Mucosa of gallbladder (tissue), 1 donor: ENCODE data around the gene POU3F2. TPM values are rescaled to one million over a fixed set of nuclear protein-coding genes. Genes with fewer than 3 reads are reported as not detected.

Source experiments
- DNase-seq: peaks from one replicate; pipeline ENCODE4 v3.0.0-alpha.2; 2020; ENCODE audit warnings: low spot score
- total RNA-seq: library from RNA; stranded (reverse); gene quantifications from one replicate; pipeline ENCODE4 v1.2.1, GENCODE V29; 2021
- donor health status: DM: no; HTN: no; CAD: no.

Gene POU3F2
- total RNA-seq, 1 donor from 2014 or later, result not detected

DNA sequence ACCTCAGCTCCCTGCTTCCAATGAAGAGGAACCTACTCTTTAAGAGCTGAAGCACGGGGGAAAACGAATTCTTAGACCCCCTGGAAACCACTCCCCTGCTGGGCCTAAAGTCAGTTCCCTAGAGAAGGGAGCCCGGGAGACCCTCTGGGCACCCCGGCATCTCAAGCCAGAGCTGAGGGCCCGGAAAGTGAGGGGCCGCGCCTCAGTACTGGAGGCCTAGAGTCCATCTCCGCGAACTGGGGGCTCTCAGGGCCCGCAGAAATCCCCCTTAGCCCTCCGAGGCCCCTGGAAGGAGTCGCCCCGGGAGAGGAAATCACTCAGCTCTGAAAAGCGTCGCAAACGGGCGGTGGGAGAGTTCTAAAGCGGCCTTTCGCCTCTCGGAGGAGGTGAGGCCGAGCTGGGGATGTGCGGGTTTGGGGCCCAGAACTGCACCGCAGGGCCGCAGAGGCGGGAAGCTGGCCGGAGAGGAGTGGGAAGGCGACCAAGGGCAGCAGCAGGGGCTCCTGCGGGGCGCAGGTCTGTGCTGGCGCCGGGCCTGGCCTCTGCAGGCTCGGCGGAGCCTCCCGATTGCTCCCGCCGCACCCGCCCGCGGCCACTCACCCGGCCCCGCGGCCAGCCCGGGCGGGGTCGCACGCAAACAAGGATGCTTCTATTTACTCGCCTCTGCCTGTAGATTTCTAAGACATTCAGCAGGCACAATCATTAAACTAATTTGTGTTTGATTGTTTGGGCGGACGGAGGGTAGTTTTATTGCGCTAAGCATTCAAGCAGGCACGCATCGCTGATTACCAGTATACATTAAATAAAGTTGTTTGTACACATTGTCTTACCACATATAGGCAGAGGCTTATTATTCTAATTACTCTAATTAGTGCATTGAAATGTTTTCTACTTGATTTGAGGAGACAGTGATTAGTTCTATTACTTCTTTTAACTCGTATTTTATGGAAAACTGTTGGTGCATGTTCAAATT lies 9.2 kb downstream of the POU3F2 start:
- no peak for DNase-seq

- no peak for DNase-seq
Measured at GRCh38 chr6:98844244-98845210, 10.2 kb downstream of the POU3F2 start.

GRCh38 chr6:98845211-98846020 lies 11.0 kb downstream of the POU3F2 start:
- peak; percentile 66 for DNase-seq

DNA sequence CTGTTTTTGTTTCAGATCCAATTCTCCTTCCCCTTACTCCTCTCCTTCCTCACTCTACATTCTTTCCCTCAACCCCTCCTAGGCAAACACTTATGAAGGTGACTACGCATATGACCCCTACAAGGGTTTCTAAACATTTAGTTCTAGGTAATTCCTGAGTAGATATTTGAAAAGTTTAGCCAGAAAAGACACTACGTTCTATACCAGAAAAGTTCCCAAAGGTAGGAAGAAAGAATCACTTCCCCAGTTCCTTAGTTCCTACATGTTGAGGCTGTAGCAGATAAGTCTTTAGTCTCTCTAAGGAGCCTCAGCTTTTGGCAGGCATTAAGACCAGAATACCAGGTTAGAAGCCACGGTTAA lies 11.6 kb downstream of the POU3F2 start:
- no peak for DNase-seq

DNA sequence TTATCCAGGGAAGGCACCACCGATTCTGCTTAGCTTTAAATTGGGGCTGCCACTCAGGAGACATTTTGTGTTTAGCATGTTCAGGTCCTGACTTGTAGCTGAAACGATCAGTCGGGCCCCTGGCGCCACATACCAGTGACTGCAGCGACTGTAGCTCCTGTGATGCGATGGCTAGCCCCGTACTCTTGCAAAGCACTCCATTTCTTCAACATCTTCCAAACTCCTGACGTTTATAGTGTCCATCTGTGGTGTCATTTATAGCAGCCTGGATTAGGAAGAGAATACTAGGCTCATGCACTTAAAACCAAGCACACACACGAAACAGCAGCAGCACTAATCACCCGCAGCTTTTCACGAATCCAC lies 13.0 kb downstream of the POU3F2 start:
- DNase-seq, result no peak

DNA sequence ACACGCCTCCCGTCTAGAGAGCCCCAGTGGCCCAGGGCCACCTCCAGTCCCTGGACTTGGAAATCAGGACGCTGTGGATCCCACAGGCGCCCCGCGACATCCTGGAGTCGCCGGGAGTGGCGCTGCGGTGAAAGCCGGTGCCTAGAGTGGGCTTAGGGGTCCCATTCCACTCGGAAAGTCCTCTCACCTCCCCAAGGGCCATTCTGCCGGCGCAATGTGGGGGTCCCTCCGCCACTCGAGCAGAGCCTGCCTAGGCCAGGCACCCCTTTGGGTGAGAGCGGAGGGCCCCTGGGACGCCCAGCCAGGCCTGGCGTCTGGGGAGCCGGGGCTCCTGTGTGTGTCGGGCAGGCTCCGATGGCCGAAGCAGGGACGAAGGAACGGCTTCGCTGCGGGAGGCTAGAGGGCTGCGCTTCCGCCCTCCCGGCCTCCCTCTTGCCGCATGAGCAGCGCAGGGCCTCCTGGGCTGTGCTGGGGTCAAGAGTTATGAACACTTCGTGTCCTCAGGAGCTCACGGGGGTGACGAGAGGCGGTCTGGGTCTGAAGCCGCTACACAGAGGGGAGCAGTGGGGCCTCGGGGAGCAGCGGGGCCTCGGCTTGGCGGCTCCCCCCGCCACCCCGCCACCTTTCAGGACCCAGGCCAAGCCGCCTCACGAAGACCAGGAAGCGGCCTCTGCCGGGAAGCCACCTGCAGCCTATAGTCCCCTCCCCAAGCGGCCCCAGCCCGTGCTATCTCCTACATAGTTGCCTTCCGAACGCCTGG lies 13.6 kb downstream of the POU3F2 start:
- no peak for DNase-seq

DNA sequence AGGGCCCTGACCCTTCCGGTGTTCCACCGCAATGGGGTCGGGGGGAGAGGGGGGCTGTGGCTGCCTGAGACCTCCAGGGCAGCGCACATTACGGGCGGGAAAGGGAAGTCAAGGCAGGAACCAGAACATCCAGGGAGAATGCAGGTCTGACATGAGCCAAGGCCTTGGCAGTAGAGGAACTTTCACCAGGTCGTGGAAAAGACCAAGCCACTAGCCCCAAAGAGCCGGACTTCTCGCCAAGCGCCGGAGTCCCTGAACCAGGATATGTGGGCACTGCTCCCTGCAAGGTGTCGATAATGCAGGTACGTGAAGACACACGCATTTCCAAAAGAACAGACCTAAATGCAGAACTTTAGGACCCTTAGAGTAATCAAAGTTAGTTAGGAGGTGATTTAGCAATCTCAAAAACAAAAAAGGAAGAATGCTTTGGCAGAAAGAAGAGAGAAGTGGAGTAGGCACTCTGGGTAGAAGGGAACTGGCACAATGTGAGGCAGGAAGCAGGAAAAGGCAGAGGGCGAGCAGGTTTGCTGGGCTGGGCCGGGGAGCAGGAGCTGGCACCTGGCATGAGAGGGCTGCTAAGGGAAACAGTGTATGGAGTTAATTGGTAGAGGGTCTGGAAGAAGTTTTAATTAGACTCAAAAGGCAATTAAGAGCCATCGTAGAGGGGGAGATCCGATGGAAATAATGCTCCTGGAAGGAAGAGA lies 14.3 kb downstream of the POU3F2 start:
- no peak for DNase-seq

GRCh38 chr6:98864497-98864896 lies 30.1 kb downstream of the POU3F2 start:
- no peak for DNase-seq

GRCh38 chr6:98871057-98871456 lies 36.7 kb downstream of the POU3F2 start:
- no peak for DNase-seq

- DNase-seq, result no peak
Measured at GRCh38 chr6:98871821-98872220, 37.4 kb downstream of the POU3F2 start.

- DNase-seq, result no peak
Measured at GRCh38 chr6:98875375-98875774, 41.0 kb downstream of the POU3F2 start.

DNA sequence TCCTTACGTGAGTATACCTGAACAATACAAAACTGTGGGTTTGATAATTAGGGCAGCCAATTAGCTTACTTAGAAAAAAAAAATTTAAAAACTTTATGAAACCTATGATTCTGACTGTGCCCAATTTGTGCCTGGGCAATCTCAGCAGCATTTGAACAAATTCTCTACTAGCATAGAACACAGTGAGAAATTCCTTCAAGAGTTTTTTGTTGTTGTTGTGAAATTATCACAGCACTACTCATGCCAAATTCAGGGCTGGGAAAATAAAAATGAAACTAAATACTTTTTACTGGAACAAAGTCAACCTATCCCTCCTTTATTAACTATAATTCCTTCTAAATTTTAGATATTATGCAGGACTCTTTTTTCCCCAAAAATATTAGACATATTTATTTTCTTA lies 42.9 kb downstream of the POU3F2 start:
- no peak for DNase-seq

- DNase-seq, result no peak
Measured at GRCh38 chr6:98880486-98880885, 46.1 kb downstream of the POU3F2 start.

- no peak for DNase-seq
Measured at GRCh38 chr6:98885330-98885729, 51.0 kb downstream of the POU3F2 start.

DNA sequence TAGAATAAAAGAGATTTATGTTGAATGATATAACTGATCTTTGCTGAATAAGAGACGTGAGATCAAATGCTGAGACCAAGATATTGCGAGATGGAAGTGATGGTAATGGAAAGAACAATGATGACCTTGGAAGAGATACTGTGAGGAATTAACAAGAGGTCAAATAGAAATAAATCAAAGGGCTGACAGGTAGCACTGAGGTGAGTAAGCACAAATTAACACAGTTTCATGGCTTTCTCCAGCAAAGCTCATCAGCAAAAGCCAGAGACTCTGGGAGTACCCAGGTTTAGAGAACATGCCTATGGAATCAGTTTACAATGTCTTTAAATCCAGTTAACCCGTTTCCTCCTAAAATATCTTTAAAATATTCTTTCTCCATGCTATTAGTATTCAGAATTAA lies 53.3 kb downstream of the POU3F2 start:
- DNase-seq, result no peak

Other genes with a start within 250 kb of the POU3F2 start
- 25.2 TPM for gene FBXL4, start 113.4 kb downstream of the POU3F2 start, total RNA-seq